Iris pigment epithelial cell (primary cell): ENCODE measurements around the gene BMPR1A.
A peak's percentile ranks its signal among the peaks of the same experiment; 100 is the strongest.
"Not testable (repeated sequence)": the region's sequence is repeated elsewhere in the genome, so short reads cannot be mapped to it uniquely, and the experiment has no call there.

Source experiments
- DNase-seq: peaks from one replicate; pipeline ENCODE4 v3.0.0-alpha.2; 2011; ENCODE audit warnings: low read depth

BMPR1A gene

DNA sequence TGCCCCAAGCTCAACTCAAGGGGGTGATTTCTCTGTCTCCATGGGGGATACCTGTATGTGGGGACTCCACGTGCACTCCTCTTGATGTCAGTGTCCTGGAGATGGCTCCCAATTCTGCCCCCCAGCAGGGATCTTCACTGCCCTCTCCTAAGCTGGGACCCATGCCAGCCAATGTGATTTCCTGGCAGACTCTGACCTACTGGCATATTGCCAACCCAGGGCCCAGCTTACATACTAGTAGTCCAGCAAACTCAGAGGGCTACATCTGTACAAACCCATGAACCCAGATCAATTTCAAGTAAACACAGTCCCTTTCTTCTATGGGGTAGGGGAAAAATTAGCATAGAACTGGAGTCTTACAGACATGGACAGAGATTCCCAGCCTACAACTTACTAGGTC lies 26.2 kb upstream of the BMPR1A start:
- no peak for DNase-seq

DNA sequence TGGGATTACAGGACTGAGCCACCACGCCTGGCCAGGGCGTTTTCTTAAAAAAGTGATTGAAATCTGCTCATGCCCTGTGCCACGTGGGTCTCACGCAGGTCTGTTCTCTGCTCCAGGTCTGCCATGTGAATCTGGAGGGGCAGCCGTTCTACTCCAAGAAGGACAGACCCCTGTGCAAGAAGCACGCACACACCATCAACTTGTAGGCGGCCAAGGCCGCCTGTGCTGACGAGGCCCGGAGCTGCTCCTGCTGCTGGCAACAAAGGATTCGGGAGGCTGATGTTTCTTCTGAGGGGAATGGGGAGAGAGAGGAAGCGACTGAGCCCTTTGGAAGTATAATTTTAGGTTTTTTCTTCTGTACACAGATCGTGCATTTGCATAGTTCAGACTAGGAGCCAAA lies 23.6 kb upstream of the BMPR1A start:
- no peak for DNase-seq

DNA sequence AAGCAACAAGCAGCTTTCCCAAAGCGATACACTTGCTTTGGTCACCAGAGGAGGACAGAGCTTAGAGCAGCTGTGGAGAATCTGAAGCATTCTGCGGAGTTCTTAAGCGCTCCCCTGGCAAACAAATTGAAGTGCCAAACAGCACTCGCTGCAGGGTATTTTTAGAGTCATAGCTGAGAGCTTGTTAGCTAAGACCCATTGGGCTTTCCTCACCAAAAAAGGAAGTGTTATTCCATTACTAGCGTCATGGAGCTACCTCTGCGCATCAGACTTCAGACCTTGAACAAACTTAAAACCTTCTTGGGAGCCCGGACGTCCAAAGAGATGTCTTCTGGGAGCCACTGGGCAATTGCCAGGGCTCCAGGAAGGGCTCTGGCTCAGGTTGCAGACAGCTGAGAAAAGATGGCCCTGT lies 23.2 kb upstream of the BMPR1A start:
- no peak for DNase-seq

DNA sequence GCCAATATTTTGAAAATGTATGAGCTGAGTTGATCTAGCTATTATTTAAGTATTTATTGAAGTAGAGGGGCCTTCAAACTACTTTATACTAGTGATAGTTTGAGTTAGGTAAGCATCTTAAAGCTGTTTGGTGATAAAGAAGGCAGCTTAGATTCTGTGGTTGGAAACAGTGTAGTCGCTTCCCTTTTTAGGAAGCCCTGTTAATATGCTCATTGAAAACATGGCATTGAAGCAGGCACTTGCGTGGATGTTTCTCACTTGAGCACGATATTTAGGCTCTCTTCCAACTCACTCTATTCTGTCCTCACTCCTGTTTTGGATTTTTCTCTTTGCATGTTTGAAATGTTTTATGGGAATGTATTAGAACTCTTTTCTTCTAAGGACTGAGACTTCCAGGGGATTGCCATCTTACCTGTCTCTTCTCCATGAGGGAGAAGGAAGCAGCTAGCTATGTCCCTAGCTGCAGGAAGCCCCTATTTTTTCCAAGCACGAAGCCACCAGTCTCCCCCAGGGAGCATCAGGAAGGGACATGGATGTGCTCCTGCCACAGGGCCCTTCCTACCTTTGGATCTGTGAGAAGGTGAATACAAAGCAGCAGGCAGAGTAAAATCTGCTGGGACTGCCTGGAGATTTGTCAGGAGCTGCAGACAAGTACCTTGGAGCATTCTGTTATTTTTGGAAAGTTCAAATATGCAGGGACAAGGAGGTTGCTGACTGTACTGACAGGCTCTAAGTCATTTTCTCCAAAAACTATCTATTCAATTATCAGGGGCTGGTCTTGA lies 22.0 kb upstream of the BMPR1A start:
- no peak for DNase-seq

DNA sequence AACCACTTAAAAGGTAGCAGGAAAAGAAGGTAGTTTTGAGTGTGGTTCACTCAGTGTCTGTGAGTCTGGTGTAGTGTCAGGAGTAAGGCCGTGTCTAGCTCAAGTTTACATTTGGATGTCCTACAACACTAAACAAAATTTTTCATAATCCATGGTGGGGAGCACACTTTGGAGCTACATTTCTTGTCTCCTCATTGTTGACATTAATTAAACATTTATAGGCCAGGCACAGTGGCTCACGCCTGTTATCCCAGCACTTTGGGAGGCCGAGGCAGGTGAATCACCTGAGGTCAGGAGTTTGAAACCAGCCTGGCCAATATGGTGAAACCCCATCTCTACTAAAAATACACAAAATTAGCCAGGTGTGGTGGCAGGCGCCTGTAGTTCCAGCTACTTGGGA lies 21.1 kb upstream of the BMPR1A start:
- not testable (repeated sequence) for DNase-seq

DNA sequence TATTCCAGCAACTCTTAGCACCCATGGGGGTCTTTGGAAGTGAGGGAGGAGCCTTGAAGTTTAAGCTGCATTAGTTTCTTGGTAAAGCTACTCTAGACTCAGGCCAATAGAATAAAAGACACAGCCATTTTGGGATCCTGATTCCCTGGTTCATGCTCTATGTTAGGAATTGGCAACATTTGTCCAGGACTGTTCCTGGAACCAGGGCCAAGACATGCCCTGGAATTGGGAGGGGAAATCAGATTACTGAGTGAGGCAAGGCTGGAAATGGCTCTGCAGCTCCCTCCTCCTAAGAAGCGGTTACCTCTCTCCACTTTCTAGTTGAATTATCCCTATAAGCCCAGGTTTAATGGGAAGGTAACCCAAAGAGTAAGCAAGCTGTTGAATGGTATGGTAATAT lies 14.2 kb upstream of the BMPR1A start:
- no peak for DNase-seq

DNA sequence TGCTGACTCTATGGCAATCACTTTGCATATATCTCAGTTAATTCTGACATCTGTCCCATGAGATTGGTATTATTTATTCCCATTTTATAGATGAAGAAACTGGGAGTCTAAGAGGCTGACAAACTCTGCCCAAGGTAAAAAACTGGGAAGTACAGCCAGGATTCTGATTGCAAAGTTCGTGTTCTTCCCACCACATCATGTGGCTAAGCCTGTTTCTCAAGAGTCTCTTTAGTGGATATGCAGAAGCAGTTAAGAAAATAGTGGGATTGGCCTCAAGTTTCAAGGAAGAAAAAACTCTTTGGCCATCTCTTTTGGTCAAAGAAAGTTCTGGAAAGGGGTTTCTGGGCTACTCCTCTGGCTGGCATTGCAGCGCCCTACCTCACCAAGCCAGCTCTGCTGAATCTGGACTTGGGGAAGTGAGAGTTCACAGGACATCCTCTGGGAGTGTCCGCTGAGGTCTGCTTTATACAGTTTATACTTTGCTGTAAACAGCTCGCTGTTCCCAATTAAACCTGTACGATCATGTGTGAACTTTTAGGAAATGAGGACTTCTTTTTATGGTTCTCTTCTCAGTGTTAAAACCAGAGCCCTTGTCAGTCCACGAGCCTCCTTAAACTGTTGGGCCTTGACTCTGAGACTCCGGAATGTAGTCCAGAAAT lies 12.2 kb upstream of the BMPR1A start:
- DNase-seq = peak; percentile 25

DNA sequence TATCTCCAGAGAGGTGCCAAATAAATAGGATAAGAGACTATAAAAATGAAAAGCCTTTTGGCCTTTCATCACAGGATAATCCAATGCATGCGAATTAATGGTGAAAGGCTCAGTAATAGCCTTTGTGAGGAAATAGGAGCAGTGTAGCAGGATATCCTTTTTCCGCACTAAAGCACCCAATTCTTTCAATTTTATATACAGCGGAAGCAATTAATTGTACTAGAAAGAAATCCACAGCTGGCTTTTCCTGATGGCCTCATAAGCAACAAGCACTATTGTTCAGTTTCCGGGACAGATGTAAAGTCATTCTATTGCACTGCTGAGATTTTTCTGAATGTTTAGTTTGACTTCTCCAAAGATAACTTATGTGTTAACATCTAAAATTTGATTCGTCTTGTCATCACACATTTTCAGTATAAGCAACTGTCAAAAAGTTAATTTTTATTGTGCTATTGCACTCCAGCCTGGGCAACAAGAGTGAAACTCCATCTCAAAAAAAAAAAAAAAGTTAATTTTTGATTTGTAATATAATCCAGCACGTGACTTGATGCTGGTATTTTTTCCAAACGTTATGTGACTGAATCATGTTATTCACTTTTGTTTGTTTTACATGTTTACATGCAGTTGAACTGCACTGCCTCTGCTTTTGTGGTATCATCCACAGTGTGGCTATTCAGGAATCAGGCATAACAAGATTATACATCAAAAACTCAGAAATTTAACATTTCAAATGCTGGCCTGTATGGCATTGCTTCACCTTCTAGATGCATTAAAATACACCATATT lies 8.4 kb upstream of the BMPR1A start:
- DNase-seq = peak; percentile 26

DNA sequence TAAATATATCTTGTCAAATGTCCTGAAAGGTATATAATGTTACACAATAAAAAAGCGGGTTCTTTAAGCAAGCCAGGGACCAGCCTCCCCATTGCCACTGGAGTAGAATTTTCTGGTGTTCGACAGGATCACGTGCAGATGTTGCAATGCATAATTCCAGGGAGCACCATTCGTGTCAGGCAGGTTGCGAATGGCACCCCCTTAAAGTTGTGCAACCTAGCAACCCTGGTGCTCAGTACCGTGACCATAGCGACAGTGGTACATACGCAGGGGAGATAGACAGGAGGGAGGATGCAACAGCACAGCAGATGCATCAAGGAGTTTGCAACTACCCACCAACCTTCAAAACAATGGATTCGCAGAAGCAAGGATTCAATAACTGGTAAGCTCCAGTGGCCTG lies 6.6 kb upstream of the BMPR1A start:
- DNase-seq = no peak

DNA sequence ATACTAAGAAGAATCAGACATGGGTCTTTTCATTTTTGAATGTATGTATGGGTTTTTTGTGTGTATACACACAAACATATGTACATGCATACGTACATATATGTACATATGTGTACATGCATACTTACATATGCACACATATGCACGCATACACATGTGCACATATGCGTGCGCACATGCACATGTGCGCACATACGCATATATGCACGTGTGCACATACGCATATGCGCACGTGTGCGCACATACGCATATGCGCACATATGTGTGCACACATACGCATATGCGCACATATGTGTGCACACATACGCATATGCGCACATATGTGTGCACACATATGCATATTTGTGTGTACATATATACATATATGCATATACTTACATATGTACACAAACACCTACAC lies 4.9 kb upstream of the BMPR1A start:
- no peak for DNase-seq

DNA sequence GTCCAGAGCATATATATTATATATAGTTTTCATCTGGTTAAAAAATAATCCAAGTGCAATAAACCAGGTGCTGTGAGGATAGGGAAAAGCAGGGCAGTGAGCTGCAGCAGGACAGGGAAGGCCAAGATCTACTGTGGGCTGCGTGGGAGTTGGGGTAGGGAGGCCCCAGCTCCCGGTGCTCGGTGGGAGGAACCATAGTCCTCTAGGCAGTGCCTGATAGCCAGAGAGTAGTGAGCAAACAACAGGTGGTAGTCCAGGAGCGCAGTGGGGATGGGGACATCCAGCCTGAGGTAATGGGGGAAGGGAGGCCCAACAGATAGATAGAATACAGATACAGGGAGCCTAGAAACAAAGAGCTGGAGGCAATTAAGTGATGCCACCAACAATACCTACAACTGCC lies 4.1 kb upstream of the BMPR1A start:
- DNase-seq = no peak

DNA sequence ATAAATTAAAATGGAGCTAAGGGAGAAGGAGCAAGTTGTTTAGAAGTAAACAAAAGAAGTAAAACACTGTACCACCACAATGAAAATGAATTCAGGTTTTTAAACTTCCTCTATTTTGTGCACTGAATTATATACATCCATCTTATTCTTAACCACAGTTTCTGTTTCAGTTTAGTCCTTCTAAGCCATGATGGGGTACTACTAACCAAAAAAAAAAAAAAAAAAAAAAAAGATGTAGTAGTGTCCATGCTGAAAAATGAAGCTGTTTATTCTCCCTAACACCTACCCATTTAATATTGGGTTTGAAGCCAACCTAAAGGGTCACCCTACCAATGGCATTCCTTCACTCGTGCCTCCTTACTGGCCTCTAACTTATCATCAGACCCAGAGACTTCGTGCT lies 3.4 kb upstream of the BMPR1A start:
- DNase-seq = no peak

DNA sequence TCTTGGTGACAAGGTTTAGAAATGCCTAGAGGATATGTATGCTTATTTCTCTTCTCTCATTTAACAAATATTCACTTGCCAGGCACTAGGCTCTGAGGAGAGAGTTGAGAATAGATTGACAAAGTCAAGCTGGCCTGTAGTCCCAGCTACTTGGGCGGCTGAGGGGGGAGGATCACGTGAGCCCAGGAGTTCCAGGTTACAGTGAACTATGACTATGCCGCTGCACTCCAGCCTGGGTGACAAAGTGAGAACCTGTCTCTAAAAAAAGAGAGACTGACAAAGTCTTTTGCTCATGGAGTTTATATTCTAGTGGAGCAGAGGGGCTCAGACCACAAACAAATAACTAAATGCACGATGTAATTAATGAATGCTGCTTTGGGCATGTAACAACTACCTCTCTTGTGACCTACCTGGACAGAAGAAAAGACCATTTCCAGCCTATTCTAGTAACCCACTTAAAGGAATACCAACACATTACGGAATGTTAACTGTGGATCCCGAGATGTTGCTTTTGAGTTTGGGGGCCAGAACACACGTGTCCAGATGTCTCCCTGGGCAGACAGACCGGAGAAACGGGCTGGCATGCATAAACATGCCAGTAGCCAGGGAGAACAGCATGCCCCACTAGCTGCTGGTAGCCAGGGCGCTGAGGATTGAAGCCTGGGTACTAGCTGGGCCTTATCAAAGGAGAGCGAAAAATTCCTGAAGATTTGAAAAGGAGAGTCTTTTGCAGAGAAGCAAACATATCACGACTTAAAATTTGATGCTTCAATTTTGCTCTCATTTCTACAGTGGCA lies 2.6 kb upstream of the BMPR1A start:
- no peak for DNase-seq

DNA sequence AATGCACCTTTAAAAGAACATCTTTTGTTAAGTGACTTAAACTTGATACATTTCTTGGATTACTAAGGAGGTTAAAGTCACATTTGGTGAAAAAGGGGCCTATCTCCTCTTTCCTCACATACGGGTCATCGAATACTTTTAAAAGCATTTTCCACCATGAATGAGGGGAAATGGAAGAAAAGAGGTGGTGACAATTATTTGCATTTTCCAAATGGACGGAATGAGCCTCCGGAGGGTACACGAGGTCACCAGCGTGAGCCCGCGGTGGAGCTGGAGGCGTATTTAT lies 1.0 kb upstream of the BMPR1A start:
- DNase-seq = no peak

DNA sequence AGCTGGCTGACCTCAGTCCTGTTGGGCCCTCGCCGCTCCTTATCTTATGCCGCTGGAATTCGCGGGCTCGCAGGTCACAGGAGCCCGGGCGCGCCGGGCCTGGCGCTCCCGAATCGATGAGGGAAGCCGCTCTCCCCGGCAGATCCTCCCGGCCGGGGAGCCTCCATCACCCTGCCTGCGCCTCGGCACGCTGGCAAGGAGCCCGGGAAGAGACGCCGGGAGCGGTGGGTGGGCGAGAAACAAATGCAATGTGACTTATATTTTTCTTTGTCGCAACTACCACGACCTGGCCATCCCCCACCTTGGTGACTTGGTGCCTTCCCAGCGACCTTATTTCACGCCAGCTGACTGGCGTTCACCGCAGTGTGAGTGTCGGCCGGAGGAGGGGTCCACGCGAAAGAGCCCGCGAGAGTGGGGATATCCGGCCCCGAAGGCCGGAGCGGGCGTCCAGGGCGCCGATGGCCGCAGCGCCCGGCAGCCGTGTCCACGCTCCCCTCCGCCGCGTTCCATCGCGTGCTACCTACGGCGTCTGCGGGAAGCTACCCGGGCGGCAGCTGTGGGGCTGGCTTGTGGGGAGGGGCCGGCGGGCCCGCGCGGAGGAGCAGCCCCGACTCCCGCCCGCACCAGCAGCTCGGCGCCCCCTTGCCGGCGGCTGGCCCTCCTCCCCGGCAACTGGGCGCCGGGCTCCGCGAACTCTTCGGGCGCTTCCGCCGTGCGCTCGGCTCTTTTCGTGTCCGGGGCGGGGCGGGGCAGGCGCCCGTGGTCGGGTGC lies 494 bp upstream of the BMPR1A start:
- DNase-seq = peak; percentile 88

DNA sequence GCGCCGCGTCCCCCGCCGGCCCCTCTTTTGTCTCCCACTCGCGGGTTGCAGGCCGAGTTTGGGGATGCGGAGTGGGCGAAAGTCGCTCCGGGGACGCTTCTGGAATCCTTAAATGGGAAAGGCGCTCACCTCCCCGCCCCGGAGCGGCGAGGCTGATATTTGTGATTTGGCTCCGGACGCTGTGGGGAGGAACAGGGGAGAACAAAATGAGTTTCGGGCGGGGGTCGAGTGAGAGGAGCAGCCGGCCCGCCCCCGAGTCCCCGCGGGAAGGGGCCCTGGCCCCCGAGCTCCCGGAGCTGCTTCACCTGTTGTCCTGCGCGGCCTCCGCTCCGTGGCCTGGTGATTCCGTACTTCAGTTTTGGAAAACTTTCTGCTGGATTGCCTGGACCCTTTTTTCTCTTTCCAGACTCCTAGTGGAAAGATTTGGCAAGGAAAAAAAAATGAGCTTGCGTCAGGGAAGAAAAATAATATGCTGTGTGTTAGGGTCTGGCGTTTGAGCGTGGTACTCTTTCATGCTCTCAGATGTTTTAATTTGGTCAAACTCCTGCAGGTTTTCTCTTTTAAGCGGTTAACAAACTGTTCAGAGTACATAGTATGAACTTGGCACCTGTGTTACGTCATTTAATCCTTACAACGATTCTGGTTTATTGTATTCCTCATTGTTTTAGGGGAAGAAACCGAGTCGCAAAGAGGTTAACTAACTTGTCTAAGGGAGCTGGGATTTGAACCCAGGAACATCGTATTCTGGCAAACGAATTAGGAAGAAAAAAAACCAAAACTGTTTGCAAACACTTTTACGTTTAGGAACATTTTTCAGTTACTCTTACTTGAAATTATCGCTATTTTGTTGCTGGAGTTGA lies 924 bp downstream of the BMPR1A start:
- peak; percentile 48 for DNase-seq

DNA sequence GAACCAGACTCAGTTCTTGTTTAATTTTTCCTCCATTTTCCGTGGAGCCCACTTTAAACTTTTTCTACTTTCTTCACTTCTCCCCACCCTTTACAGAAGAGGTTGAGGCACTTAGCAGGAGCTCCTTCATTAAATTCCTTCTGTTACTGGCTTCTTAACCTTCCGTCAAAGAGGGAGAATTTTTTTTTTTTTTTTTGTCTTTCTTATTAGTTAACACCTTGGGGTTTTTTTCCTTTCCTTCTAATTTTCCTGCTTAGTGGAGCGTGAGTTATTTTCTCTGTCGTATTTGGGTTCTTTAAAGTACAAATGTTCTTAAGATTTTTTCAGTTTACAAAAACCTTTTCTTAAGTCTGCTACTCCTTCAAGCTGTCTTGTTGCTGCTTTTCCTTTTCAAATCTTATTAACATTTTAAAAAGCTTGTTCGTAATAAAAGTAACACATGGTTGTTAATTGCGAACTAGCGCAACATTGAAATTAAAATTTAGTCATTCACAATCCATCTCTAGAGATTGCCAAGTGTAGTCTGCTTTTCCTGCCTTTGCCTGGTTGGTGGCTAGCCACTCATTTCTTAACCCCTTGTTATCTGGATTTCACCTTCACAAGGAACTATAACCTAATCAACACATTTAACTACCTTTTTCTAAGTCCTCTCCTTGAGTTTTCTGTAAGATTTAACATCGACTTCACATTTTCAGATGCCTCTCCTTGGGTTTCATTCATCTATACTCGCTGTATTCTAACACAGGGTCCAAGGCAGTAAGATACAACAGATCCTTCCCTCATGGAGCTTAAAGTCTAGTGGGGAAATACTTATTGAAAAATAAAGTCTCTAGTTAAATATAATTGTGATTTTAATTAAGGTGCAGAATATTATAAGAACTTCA lies 2.0 kb downstream of the BMPR1A start:
- peak; percentile 34 for DNase-seq

DNA sequence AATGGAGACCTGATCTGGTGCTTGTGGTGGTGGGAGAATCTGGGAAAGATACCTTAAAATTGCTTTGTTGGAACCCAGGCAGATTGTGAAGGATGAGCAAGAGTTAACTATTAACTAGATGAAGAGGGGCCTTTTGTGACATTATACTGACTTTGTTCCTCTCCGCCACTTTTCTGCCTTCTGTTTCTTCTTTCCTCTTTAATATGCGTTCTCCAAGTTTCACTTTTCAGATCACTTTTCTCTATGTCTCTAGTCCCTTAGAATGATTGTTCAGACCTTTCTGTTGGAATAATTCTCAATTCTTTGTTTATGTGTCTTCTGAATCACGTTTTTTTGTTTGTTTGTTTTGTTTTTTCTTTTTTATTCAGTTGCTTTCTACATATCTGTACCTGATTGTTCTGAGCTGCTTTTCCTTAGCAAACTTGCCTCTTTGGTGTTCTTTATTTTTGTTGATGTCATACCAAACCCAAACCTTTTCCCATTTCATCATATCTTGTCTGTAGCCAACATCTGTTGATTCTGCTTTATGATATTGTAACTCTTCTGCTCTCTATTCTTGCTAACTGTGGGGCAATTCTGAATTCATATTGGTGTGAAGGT lies 2.8 kb downstream of the BMPR1A start:
- DNase-seq = peak; percentile 41

DNA sequence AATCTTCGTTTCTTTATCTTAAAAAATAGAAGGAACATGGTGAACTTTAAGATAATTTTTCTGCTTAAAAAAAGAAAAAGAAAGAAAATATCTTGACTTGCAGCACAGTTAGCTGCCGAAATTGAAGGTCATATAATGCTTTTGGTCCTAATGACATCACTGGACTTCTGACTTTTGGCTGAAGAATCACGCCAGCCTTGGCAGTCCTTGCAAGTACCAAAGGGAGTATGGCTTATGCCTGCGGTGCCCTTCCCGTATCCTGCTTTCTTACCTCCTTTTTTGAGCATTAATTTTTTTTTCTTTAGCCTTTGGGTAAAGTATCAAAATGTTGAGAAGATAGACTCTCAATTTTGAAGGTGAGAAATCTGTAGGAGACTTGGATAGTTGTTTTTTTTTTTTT lies 7.0 kb downstream of the BMPR1A start:
- no peak for DNase-seq
